ENCODE data around the gene ATF7.

The ATF7 gene

GRCh38 chr12:53465679-53466078, 160.5 kb downstream of the ATF7 start:
- ATAC-seq, result peak; percentile 9; the same call in 2 of the 3 replicates
- no peak for TF ChIP-seq TCF4 (CRISPR knock-in tag; IDR thresholded peaks at IDR 0.05; ENCODE audit: borderline replicate concordance)
- no peak for TF ChIP-seq PATZ1 (CRISPR knock-in tag; IDR thresholded peaks at IDR 0.05; ENCODE audit: borderline replicate concordance)
- no peak for TF ChIP-seq CSDC2 (CRISPR knock-in tag; IDR thresholded peaks at IDR 0.05)
- no peak for TF ChIP-seq ZFP30 (CRISPR knock-in tag; IDR thresholded peaks at IDR 0.05)
- TF ChIP-seq POU6F1 (CRISPR knock-in tag; IDR thresholded peaks at IDR 0.05; ENCODE audit: borderline replicate concordance, low read depth), result no peak
- no peak for TF ChIP-seq RARB (CRISPR knock-in tag; IDR thresholded peaks at IDR 0.05)
- no peak for TF ChIP-seq ZNF70 (CRISPR knock-in tag; IDR thresholded peaks at IDR 0.05)
- TF ChIP-seq CSRNP3 (CRISPR knock-in tag; IDR thresholded peaks at IDR 0.05), result no peak
- TF ChIP-seq TSHZ2 (CRISPR knock-in tag; IDR thresholded peaks at IDR 0.05), result no peak
- no peak for TF ChIP-seq BACH2 (CRISPR knock-in tag; IDR thresholded peaks at IDR 0.05; ENCODE audit: borderline replicate concordance)
- TF ChIP-seq ISL1 (CRISPR knock-in tag; IDR thresholded peaks at IDR 0.05), result no peak
- no peak for TF ChIP-seq CREB5 (CRISPR knock-in tag; IDR thresholded peaks at IDR 0.05; ENCODE audit: low read depth)
- TF ChIP-seq ARNTL (CRISPR knock-in tag; IDR thresholded peaks at IDR 0.05; ENCODE audit: borderline replicate concordance, low read depth), result no peak
- TF ChIP-seq SNAI2 (CRISPR knock-in tag; IDR thresholded peaks at IDR 0.05), result no peak
- no peak for TF ChIP-seq ZNF565 (CRISPR knock-in tag; conservative IDR thresholded peaks at IDR 0.05; ENCODE audit: low read depth)
- TF ChIP-seq ZNF8 (CRISPR knock-in tag; IDR thresholded peaks at IDR 0.05), result no peak

GRCh38 chr12:53464685-53465418, 161.3 kb downstream of the ATF7 start:
- ATAC-seq, result peak; percentile 10; the same call in 2 of the 3 replicates
- no peak for TF ChIP-seq PATZ1 (CRISPR knock-in tag; IDR thresholded peaks at IDR 0.05; ENCODE audit: borderline replicate concordance)
- no peak for TF ChIP-seq ISL1 (CRISPR knock-in tag; IDR thresholded peaks at IDR 0.05)
